LoVo (cell line): ENCODE data around the gene HTR7.
"Not testable (repeated sequence)": the region's sequence is repeated elsewhere in the genome, so short reads cannot be mapped to it uniquely, and the experiment has no call there.

Experiments used
- DNase-seq: peaks from one replicate; pipeline ENCODE4 v3.0.0-alpha.2; 2016; ENCODE audit warnings: low spot score

HTR7 gene

DNA sequence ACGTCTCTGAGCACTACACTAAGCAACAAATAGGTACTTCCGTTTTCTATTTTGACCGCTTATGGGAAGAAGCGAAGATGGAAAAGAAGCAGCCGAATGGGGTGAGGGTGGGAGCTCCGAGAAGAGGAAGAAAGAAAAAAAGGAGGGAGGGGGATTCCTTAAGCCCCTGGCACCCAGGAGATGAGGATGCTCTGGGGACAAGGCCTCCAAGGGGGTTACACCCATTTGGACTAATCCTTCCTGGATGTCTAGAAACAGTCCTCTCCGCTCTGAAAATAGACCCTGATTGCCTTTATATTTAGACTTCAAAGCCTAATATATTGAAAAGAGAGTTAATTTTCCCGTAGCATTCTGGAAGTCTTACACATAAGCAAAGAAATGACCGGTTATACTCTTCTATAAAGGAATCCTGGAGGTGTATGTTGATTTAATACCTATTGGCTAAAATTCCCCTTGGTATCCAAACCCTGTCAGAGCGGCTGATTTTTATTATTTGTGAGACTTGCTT lies 676 bp upstream of the HTR7 start:
- DNase-seq: no peak

DNA sequence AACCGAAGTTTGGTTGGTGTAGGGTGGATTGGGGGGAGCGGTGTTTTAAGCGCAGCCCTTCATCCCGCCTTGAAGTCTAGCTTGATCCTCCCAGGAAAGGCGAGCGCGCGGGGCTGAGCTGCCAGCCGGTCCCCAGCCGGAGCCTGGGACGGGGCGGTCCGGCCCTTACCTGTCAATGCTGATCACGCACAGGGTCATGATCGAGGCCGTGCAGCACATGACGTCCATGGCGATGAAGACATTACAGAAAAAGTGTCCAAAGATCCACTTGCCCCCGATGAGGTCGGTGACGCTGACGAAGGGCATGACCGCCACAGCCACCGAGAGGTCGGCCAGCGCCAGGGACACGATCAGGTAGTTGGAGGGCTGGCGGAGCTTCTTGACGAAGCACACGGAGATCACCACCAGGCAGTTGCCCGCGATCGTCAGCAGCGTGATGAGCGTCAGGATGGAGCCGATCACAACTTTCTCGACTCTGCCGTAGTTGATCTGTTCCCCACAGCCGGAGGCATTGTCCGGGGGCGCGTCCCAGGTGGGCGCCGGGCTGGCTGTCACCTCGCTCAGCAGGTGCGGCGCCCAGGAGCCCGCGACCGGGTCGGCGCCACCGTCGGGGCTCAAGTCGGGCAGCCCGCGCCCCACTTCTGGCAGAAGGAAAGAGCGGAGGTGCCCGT lies 740 bp downstream of the HTR7 start:
- no peak for DNase-seq

- DNase-seq: no peak
These were observed 1.6 kb downstream of the HTR7 start for GRCh38 chr10:90856261-90856660.

DNA sequence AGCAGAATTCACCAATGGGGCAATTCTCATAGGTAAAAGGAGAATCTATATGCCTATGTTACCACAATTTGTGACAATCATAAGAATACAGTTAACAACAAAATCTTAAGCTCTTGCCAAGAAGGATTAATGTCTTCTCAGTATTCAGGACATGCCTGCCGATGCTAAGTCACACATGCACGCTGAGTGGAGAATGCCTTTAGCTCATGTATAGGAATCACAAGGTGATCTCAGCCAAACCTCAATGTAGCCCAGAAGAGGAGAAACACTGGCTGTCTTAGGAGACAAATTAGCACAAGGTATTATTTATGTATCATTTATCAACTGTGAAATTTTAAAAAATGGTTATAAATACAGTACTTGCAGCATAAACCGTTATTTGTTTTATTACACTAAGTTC lies 2.7 kb downstream of the HTR7 start:
- no peak for DNase-seq

- no peak for DNase-seq
These were observed 7.7 kb downstream of the HTR7 start for GRCh38 chr10:90849956-90850749.

GRCh38 chr10:90847436-90847835 lies 10.4 kb downstream of the HTR7 start:
- peak; percentile 6 for DNase-seq

DNA sequence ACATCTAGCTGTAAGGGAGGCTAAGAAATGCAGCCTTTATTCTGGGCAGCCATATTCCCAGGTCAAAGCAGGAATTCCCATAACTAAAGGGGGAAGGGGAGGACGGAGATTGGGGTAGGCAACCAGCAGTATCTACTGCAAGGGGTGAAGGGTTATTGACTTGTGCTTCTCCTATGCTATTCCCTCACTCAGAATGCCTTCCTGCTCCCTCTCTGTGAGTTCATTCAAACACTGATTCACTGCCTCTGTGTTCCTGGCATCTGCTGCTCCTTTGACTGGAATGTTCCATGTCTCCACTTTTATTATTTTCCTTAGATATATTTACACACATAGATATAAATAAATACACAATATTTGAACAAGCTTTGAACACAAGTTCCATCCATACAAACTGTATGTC lies 11.1 kb downstream of the HTR7 start:
- DNase-seq: no peak

- no peak for DNase-seq
These were observed 12.1 kb downstream of the HTR7 start for GRCh38 chr10:90845726-90846125.

DNA sequence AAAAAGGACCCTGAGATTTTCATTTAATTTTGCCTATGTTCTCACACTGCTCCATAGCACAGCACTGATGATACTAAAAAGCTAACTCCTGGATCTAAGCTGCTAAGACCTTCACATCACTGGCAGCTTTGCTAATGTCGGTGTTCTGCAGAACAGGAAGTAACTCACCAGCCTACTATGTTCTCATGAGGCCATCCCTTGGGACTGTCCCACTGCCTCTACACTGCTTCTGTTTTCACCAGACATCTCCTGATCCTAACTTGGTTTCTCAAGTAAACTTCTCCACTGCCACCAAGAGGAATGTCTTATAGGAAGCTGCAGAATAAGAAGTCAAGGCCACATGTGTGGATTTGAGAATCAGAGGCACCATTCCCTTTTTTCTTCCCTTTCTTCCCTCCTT lies 15.1 kb downstream of the HTR7 start:
- no peak for DNase-seq

DNA sequence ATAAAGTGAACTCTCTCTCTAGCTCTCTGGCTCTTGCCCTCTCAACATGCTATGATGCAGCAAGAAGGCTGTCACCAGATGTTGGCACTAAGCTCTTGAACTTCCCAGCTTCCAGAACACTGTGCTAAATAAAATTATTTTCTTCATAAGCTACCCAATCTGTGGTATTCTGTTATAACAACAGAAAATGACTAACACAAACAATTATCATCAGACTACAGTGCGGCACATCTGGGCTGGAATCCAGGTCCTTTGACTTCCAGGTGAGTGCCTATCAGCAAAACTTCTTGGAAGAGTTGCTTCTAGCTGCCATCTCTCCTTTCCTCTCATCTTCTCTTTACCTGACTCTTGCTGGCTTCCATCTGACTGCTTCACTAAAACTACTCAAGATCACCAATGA lies 20.4 kb downstream of the HTR7 start:
- DNase-seq: no peak

DNA sequence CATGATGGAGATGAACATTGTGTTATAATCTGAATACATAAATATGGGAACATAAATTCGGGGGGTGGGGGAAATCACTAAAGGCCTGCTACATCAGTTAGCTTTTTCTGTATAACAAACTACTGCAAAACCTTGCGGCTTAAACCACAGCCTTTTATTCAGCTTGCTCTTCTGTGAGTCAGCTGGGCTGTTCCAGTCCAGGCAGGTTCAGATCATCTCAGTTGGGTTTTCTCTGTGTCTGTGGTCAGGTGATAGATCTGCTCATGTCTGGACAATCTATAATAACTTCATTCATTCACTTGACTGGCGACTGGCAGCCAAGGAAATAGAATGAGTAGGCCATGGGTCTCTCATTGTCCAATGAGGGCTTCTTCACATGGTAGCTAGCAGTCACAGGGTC lies 23.5 kb downstream of the HTR7 start:
- no peak for DNase-seq

DNA sequence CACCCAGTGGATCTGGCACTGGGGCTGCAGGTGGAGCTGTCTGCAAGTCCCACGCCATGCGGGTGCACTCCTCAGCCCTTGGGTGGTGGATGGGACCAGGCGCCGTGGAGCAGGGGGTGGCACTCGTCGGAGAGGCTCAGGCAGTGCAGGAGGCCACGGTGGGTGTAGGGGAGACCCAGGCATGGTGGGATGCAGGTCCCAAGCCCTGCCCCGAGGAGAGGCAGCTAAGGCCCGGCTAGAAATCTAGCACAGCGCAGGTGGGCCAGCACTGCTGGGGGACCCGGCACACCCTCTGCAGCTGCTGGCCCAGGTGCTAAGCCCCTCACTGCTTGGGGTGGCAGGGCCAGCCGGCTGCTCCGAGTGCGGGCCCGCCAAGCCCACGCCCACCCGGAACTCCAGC lies 25.7 kb downstream of the HTR7 start:
- DNase-seq: no peak

DNA sequence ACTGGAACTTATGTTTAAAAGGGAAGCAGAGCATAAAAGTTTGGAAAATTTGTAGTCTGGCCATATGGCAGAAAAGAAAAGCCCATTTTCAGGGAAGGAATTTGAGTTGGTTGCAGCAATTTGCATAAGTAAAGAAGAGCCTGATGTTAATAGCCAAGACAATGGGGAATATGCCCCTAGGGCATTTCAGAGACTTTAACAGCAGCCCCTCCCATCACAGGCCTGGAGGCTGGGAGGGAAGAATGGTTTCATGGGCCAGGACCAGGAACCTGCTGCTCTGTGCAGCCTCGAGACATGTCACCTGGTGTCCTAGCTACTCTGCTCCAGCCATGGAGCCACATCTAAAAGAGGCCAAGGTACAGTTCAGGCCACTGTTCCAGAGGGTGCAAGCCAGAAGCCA lies 35.3 kb downstream of the HTR7 start:
- no peak for DNase-seq

DNA sequence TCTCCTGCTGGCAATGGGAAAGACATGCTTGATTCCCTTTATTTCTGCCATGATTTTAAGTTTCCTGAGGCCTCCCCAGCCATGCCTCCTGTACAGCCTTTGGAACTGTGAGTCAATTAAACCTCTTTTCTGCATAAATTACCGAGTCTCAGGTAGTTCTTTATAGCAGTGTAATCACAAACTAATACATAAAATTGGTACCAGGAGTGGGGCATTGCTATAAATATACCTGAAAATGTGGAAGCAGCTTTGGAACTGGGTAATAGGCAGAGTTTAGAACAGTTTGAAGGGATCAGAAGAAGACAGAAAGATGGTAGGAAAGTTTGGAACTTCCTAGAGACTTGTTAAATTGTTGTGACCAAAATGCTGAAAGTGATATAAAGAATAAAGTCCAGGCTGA lies 36.0 kb downstream of the HTR7 start:
- not testable (repeated sequence) for DNase-seq

GRCh38 chr10:90819911-90820310 lies 37.9 kb downstream of the HTR7 start:
- DNase-seq: no peak

DNA sequence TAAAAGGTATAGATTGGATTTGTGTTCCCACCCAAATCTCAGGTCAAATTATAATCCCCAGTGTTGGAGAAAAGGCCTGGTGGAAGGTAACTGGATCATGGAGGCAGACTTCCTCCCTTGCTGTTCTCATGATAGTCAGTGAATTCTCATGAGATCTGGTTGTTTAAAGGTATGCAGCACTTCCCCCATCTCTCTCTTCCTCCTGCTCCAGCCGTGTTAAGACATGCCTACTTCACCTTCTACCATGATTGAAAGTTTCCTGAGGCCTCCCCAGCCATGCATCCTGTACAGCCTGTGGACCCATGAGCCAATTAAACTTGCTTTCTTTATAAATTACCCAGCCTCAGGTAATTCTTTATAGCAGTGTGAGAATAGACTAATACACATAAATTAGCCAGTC lies 39.1 kb downstream of the HTR7 start:
- DNase-seq: no peak

GRCh38 chr10:90817128-90817889 lies 40.5 kb downstream of the HTR7 start:
- no peak for DNase-seq

DNA sequence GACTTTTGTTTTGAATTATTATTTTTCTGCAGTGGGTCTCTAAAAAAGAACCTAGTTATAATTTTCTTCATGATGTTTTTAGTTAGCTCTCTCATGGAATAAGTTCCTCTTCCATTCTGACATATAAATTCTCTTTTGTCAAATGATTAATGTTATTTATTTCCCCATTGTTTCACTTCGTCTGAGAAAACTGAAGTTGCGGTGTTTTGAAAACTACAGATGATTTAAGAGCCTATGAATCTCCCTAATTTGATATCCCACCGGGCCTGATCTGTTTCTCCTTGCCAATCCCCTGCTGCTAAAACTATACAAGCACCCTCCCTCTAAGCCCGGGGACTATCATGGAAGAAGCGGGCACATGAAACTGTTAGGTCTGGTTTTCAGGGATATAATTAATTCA lies 41.4 kb downstream of the HTR7 start:
- DNase-seq: no peak

GRCh38 chr10:90813594-90814365 lies 44.1 kb downstream of the HTR7 start:
- DNase-seq: no peak

DNA sequence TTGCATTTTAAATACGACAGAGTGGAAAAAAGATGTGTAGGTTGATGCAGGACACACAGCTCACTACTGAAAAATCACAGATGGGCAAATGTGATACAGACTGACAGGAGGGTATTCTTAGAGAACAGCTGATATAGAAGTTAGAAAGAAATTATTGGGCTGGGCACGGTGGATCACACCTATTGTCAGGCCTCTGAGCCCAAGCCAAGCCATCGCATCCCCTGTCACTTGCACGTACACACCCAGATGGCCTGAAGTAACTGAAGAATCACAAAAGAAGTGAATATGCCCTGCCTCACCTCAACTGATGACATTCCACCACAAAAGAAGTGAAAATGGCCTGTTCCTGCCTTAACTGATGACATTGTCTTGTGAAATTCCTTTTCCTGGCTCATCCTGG lies 50.7 kb downstream of the HTR7 start:
- not testable (repeated sequence) for DNase-seq

DNA sequence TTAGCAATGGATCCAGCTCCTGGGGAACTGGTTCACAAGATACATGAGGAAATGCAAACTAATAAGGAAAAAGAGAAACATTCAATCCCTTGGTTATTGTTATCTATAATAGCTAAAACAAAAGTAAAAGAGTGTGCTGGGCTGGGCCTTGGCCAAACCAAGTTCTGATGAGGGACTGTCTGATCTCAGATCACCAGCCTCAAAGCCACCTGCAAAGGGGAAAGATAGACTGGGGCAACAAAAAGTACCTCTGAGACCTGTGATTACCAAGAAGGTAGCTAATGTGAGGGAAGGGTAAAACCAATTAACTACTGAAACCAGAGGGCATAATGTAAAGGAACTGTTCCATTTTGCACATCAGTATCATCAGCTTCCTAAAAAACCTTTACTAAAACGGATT lies 51.2 kb downstream of the HTR7 start:
- DNase-seq: no peak

DNA sequence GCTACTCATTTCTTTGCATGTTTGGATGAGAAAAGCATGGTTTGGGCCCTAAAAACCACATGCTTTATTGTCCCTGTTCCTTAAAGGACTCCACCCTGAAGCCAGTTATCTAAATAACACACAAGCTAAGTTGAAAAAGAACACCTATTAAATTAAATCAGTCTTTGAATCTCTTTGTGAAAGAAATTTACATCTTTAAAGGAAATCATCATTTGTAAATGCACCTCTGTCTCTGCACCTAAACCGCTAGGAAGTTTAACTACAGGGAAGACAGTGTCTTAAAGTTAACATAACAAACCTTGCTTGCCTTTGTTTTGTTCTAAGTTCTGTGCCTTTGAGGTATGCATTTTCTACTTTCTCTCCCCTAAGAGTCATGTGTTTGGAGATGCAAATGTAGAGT lies 52.6 kb downstream of the HTR7 start:
- no peak for DNase-seq
